Ecto neural progenitor cell (in vitro differentiated cells): ENCODE measurements around the gene CRYBB1.

Experiments
- DNase-seq: peaks from one replicate; pipeline ENCODE4 v3.0.0-alpha.2; 2018; ENCODE audit warnings: low spot score

The CRYBB1 gene

GRCh38 chr22:26617271-26618199 is at the start of gene CRYBB1:
Gene CRYBB1, minus strand, starts transcription at chr22:26618027. Its CDS starts 1,708 bp downstream, at chr22:26616319.
- DNase-seq: no peak

GRCh38 chr22:26667140-26667539 is 49.3 kb upstream of the CRYBB1 start:
- no peak for DNase-seq

- DNase-seq: no peak
Observed at GRCh38 chr22:26665813-26666231, 48.0 kb upstream of the CRYBB1 start.

GRCh38 chr22:26663374-26663923 is 45.6 kb upstream of the CRYBB1 start:
- no peak for DNase-seq

GRCh38 chr22:26662160-26662559 is 44.3 kb upstream of the CRYBB1 start:
- no peak for DNase-seq

GRCh38 chr22:26660961-26661578 is 43.2 kb upstream of the CRYBB1 start:
- peak; percentile 63 for DNase-seq

- DNase-seq: no peak
Observed at GRCh38 chr22:26660356-26660755, 42.5 kb upstream of the CRYBB1 start.

- DNase-seq: peak; percentile 82
Observed at GRCh38 chr22:26658671-26659478, 41.0 kb upstream of the CRYBB1 start.

- DNase-seq: no peak
Observed at GRCh38 chr22:26658161-26658560, 40.3 kb upstream of the CRYBB1 start.

GRCh38 chr22:26656891-26657851 is 39.3 kb upstream of the CRYBB1 start, which contains the start of gene MIAT:
Gene MIAT, plus strand, starts transcription at chr22:26657588.
- peak; percentile 81 for DNase-seq

GRCh38 chr22:26651815-26652214 is 34.0 kb upstream of the CRYBB1 start:
- DNase-seq: no peak

- DNase-seq: no peak
Observed at GRCh38 chr22:26650722-26651421, 33.0 kb upstream of the CRYBB1 start.

- DNase-seq: no peak
Observed at GRCh38 chr22:26648528-26649388, 30.9 kb upstream of the CRYBB1 start.

- DNase-seq: peak; percentile 70
Observed at GRCh38 chr22:26648011-26648497, 30.2 kb upstream of the CRYBB1 start.

- no peak for DNase-seq
Observed at GRCh38 chr22:26646158-26646557, 28.3 kb upstream of the CRYBB1 start.

- no peak for DNase-seq
Observed at GRCh38 chr22:26643418-26644100, 25.7 kb upstream of the CRYBB1 start.

- DNase-seq: no peak
Observed at GRCh38 chr22:26642465-26643417, 24.9 kb upstream of the CRYBB1 start.
